NCI-H1930 (cell line): ENCODE results near the gene HSPBP1.

ENCODE experiments used
- DNase-seq, 2 experiments: peaks; one replicate each; lab custom pipeline; 2025; lab: John Stamatoyannopoulos, UW

HSPBP1 gene

GRCh38 chr19:55255618-55256423 lies 24.1 kb downstream of the HSPBP1 start:
- DNase-seq: no peak

GRCh38 chr19:55254625-55254977 lies 25.3 kb downstream of the HSPBP1 start:
- no peak for DNase-seq

- DNase-seq: no peak
These were observed 25.9 kb downstream of the HSPBP1 start for GRCh38 chr19:55253842-55254624.

GRCh38 chr19:55252760-55253663 lies 26.9 kb downstream of the HSPBP1 start:
- no peak for DNase-seq

- no peak for DNase-seq
These were observed 28.4 kb downstream of the HSPBP1 start for GRCh38 chr19:55251341-55252081.

GRCh38 chr19:55250262-55251036 lies 29.5 kb downstream of the HSPBP1 start:
- DNase-seq: no peak

GRCh38 chr19:55249841-55250240 lies 30.1 kb downstream of the HSPBP1 start:
- DNase-seq: no peak

GRCh38 chr19:55248704-55249103 lies 31.2 kb downstream of the HSPBP1 start:
- no peak for DNase-seq

GRCh38 chr19:55248166-55248675 lies 31.7 kb downstream of the HSPBP1 start:
- no peak for DNase-seq

- DNase-seq: no peak
These were observed 32.2 kb downstream of the HSPBP1 start for GRCh38 chr19:55247621-55248099.

- no peak for DNase-seq
These were observed 33.2 kb downstream of the HSPBP1 start for GRCh38 chr19:55246462-55247451.

- no peak for DNase-seq
These were observed 34.5 kb downstream of the HSPBP1 start for GRCh38 chr19:55245236-55245904.

- DNase-seq: no peak
These were observed 35.8 kb downstream of the HSPBP1 start for GRCh38 chr19:55244004-55244680.

GRCh38 chr19:55242517-55242916 lies 37.4 kb downstream of the HSPBP1 start:
- no peak for DNase-seq

GRCh38 chr19:55241935-55242464 lies 37.9 kb downstream of the HSPBP1 start:
- no peak for DNase-seq

- no peak for DNase-seq
These were observed 38.6 kb downstream of the HSPBP1 start for GRCh38 chr19:55241143-55241934.

GRCh38 chr19:55240713-55241020 lies 39.2 kb downstream of the HSPBP1 start:
- no peak for DNase-seq
